ENCODE measurements around the gene ITGA1. TPM values are rescaled to one million over a fixed set of nuclear protein-coding genes. Genes with fewer than 3 reads are reported as not detected.

ITGA1 gene
- total and polyA plus RNA-seq, 2 of the 8 experiments (the other 6 are each of a cell fraction or from before 2014, with no cell fraction given): 2.3 to 9.0 TPM

DNA sequence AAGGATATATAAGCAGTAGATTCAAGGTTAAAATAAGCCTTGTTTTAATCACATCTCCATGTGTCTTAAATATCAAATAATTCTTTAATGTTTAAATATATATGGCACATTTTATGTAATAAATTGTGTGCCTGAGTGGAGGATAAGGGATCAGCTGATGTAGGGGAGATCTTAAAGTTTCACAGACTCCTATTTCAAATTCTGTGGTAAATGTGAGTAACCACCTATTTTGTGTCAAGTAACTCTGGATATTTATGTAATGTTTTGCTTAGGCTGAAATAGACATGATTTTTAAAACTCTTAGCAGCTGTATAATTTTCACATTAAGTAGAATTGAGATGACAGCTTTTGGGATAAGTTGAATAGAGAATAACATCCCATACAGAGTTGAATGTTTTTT lies 160.1 kb downstream of the ITGA1 start (continued):
- TF ChIP-seq, protein P1, sequence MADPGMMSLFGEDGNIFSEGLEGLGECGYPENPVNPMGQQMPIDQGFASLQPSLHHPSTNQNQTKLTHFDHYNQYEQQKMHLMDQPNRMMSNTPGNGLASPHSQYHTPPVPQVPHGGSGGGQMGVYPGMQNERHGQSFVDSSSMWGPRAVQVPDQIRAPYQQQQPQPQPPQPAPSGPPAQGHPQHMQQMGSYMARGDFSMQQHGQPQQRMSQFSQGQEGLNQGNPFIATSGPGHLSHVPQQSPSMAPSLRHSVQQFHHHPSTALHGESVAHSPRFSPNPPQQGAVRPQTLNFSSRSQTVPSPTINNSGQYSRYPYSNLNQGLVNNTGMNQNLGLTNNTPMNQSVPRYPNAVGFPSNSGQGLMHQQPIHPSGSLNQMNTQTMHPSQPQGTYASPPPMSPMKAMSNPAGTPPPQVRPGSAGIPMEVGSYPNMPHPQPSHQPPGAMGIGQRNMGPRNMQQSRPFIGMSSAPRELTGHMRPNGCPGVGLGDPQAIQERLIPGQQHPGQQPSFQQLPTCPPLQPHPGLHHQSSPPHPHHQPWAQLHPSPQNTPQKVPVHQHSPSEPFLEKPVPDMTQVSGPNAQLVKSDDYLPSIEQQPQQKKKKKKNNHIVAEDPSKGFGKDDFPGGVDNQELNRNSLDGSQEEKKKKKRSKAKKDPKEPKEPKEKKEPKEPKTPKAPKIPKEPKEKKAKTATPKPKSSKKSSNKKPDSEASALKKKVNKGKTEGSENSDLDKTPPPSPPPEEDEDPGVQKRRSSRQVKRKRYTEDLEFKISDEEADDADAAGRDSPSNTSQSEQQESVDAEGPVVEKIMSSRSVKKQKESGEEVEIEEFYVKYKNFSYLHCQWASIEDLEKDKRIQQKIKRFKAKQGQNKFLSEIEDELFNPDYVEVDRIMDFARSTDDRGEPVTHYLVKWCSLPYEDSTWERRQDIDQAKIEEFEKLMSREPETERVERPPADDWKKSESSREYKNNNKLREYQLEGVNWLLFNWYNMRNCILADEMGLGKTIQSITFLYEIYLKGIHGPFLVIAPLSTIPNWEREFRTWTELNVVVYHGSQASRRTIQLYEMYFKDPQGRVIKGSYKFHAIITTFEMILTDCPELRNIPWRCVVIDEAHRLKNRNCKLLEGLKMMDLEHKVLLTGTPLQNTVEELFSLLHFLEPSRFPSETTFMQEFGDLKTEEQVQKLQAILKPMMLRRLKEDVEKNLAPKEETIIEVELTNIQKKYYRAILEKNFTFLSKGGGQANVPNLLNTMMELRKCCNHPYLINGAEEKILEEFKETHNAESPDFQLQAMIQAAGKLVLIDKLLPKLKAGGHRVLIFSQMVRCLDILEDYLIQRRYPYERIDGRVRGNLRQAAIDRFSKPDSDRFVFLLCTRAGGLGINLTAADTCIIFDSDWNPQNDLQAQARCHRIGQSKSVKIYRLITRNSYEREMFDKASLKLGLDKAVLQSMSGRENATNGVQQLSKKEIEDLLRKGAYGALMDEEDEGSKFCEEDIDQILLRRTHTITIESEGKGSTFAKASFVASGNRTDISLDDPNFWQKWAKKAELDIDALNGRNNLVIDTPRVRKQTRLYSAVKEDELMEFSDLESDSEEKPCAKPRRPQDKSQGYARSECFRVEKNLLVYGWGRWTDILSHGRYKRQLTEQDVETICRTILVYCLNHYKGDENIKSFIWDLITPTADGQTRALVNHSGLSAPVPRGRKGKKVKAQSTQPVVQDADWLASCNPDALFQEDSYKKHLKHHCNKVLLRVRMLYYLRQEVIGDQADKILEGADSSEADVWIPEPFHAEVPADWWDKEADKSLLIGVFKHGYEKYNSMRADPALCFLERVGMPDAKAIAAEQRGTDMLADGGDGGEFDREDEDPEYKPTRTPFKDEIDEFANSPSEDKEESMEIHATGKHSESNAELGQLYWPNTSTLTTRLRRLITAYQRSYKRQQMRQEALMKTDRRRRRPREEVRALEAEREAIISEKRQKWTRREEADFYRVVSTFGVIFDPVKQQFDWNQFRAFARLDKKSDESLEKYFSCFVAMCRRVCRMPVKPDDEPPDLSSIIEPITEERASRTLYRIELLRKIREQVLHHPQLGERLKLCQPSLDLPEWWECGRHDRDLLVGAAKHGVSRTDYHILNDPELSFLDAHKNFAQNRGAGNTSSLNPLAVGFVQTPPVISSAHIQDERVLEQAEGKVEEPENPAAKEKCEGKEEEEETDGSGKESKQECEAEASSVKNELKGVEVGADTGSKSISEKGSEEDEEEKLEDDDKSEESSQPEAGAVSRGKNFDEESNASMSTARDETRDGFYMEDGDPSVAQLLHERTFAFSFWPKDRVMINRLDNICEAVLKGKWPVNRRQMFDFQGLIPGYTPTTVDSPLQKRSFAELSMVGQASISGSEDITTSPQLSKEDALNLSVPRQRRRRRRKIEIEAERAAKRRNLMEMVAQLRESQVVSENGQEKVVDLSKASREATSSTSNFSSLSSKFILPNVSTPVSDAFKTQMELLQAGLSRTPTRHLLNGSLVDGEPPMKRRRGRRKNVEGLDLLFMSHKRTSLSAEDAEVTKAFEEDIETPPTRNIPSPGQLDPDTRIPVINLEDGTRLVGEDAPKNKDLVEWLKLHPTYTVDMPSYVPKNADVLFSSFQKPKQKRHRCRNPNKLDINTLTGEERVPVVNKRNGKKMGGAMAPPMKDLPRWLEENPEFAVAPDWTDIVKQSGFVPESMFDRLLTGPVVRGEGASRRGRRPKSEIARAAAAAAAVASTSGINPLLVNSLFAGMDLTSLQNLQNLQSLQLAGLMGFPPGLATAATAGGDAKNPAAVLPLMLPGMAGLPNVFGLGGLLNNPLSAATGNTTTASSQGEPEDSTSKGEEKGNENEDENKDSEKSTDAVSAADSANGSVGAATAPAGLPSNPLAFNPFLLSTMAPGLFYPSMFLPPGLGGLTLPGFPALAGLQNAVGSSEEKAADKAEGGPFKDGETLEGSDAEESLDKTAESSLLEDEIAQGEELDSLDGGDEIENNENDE (IDR thresholded peaks at IDR 0.05; ENCODE audit: insufficient replicate concordance, low read length): no peak
- no peak for TF ChIP-seq EZH2 (IDR thresholded peaks at IDR 0.05; ENCODE audit: low read depth, low read length, severe bottlenecking)
